Osteocyte (in vitro differentiated cells): ENCODE results near the gene ZDHHC1. TPM values are rescaled to one million over a fixed set of nuclear protein-coding genes. Genes with fewer than 3 reads are reported as not detected.
A peak's percentile ranks its signal among the peaks of the same experiment; 100 is the strongest.
"Not testable (repeated sequence)": the region's sequence is repeated elsewhere in the genome, so short reads cannot be mapped to it uniquely, and the experiment has no call there.

Experiments used
- DNase-seq: peaks from one replicate; pipeline ENCODE4 v3.0.0; 2021; ENCODE audit warnings: mixed read lengths; ENCODE audit not compliant: unreplicated experiment; ENCODE audit errors: extremely low spot score
- H3K27ac Mint-ChIP-seq: one replicate; pipeline ENCODE4 v1.8.0; 2021; ENCODE audit warnings: mild to moderate bottlenecking, mixed read lengths; ENCODE audit not compliant: unreplicated experiment
- H3K27me3 Mint-ChIP-seq: one replicate; pipeline ENCODE4 v1.8.0; 2021; ENCODE audit warnings: mixed read lengths; ENCODE audit not compliant: unreplicated experiment
- H3K36me3 Mint-ChIP-seq: one replicate; pipeline ENCODE4 v1.8.0; 2021; ENCODE audit warnings: mixed read lengths; ENCODE audit not compliant: unreplicated experiment
- H3K4me1 Mint-ChIP-seq: one replicate; pipeline ENCODE4 v1.8.0; 2021; ENCODE audit warnings: mixed read lengths; ENCODE audit not compliant: unreplicated experiment
- H3K4me3 Mint-ChIP-seq: one replicate; pipeline ENCODE4 v1.8.0; 2021; ENCODE audit warnings: mild to moderate bottlenecking, moderate library complexity, mixed read lengths; ENCODE audit not compliant: unreplicated experiment
- H3K9me3 Mint-ChIP-seq: one replicate; pipeline ENCODE4 v1.8.0; 2021; ENCODE audit warnings: mixed read lengths; ENCODE audit not compliant: unreplicated experiment
- total RNA-seq: library from RNA; stranded (reverse); gene quantifications from 2 replicates; pipeline ENCODE4 v1.2.1, GENCODE V29; 2021
- TF ChIP-seq, protein P1 (sequence below): fragments of 200-600 bp; sonication (generic); IDR thresholded peaks from 2 replicates; pipeline ENCODE4 v1.5.0; 2021; ENCODE audit warnings: antibody characterized with exemption, mild to moderate bottlenecking, moderate library complexity

The ZDHHC1 gene
- total RNA-seq, 1 donor from 2014 or later = 15.4 TPM

DNA sequence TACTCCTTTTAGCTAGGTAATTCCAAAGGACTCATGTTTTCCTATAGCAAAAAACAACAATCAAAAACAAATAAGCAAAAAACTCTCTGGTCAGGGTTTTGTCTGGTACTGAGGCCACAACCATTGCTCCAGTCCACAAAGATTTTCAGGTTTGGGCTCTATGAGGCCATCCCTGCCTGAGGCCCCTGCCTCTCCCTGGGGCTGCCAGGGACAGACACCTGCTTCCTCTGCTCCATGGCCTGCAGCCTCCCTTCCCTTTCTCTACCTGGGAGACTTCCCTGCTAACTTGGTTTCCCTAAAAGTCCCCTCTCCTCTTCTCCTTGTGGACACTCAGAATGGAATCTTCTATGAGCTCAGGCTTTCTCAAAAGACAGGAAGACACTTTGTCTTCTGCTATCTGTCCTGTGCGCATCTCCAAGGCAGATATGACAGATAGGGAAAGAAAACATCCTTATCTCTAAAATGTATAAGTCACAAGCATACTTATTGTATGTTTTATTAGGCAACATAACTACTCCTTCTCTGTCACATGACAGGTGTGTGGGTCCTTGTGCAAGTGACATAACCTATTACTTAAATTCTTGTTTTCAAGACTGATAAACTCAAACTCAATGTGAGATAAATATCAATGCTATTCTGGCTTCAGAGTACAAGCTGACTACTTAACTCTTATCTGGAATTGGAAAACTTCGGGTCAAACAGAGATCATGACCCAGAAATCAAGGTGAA is 1.2 kb upstream of the ZDHHC1 start:
- TF ChIP-seq, protein P1, sequence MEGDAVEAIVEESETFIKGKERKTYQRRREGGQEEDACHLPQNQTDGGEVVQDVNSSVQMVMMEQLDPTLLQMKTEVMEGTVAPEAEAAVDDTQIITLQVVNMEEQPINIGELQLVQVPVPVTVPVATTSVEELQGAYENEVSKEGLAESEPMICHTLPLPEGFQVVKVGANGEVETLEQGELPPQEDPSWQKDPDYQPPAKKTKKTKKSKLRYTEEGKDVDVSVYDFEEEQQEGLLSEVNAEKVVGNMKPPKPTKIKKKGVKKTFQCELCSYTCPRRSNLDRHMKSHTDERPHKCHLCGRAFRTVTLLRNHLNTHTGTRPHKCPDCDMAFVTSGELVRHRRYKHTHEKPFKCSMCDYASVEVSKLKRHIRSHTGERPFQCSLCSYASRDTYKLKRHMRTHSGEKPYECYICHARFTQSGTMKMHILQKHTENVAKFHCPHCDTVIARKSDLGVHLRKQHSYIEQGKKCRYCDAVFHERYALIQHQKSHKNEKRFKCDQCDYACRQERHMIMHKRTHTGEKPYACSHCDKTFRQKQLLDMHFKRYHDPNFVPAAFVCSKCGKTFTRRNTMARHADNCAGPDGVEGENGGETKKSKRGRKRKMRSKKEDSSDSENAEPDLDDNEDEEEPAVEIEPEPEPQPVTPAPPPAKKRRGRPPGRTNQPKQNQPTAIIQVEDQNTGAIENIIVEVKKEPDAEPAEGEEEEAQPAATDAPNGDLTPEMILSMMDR = no peak
- peaks cover 14% of the 10 kb centered on the region for H3K4me1 Mint-ChIP-seq

GRCh38 chr16:67415421-67415820 is 856 bp downstream of the ZDHHC1 start:
- not testable (repeated sequence) for H3K36me3 Mint-ChIP-seq, DNase-seq, H3K27me3 Mint-ChIP-seq, H3K9me3 Mint-ChIP-seq
- peak overlapping the region; percentile 78 for H3K4me3 Mint-ChIP-seq
- H3K4me1 Mint-ChIP-seq = peaks cover 16% of the 10 kb centered on the region
- peak overlapping the region; percentile 87 for H3K27ac Mint-ChIP-seq

More for the DNA sequence above, 1.2 kb upstream of the ZDHHC1 start:
- DNase-seq = no peak
- no peak overlapping the region for H3K4me3 Mint-ChIP-seq
- no peaks in the 10 kb centered on the region for H3K9me3 Mint-ChIP-seq
- no peaks in the 10 kb centered on the region for H3K27me3 Mint-ChIP-seq
- H3K27ac Mint-ChIP-seq = no peak overlapping the region
- H3K36me3 Mint-ChIP-seq = no peaks in the 10 kb centered on the region

- H3K4me3 Mint-ChIP-seq = no peak overlapping the region
- H3K9me3 Mint-ChIP-seq = no peaks in the 10 kb centered on the region
- no peaks in the 10 kb centered on the region for H3K27me3 Mint-ChIP-seq
- H3K36me3 Mint-ChIP-seq = no peaks in the 10 kb centered on the region
- no peak overlapping the region for H3K27ac Mint-ChIP-seq
- TF ChIP-seq, protein P1 = no peak
- DNase-seq = no peak
- peaks cover 16% of the 10 kb centered on the region for H3K4me1 Mint-ChIP-seq
Measured at GRCh38 chr16:67413978-67414911, 2.0 kb downstream of the ZDHHC1 start.

DNA sequence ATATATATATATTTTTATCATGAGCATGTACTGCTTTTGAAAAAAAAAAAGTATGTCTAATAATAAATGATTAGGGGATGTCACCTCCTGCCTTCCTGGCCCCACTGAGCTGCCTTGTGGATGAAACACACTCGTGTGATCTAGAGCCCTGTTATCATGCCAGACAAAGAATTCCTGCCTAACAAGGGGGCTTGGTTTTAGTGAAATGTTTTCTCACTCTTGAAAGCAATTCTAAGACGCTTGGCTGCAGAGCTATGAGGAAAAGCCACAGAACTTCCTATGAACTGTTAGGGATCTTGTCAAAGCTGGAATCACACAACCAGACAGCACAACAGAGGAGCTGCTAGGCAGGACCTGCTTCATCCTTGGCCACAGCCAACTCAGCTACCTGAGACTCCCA is 4.0 kb downstream of the ZDHHC1 start:
- no peak for DNase-seq
- H3K9me3 Mint-ChIP-seq = no peaks in the 10 kb centered on the region
- H3K4me3 Mint-ChIP-seq = no peak overlapping the region

GRCh38 chr16:67411339-67411738 is 4.9 kb downstream of the ZDHHC1 start:
- TF ChIP-seq, protein P1 = no peak
- Mint-ChIP-seq H3K27me3 (no peaks in the 10 kb centered on the region), H3K27ac (no peak overlapping the region), H3K4me3 (no peak overlapping the region), H3K36me3 (no peaks in the 10 kb centered on the region), H3K9me3 (no peaks in the 10 kb centered on the region), H3K4me1 (peaks cover 26% of the 10 kb centered on the region)
- DNase-seq = no peak

More for the DNA sequence above, 4.0 kb downstream of the ZDHHC1 start:
- TF ChIP-seq, protein P1 = no peak
- no peak overlapping the region for H3K27ac Mint-ChIP-seq
- H3K36me3 Mint-ChIP-seq = no peaks in the 10 kb centered on the region
- H3K4me1 Mint-ChIP-seq = peaks cover 24% of the 10 kb centered on the region
- no peaks in the 10 kb centered on the region for H3K27me3 Mint-ChIP-seq
